Gastroesophageal sphincter (tissue), 4 donors: ENCODE data around the gene ETFB. TPM values are rescaled to one million over a fixed set of nuclear protein-coding genes. Genes with fewer than 3 reads are reported as not detected.

Source experiments
- ATAC-seq: fragments of 150-250 bp; one replicate; pipeline ENCODE4 v1.9.1; 2016; ENCODE audit warnings: mild to moderate bottlenecking, moderate library complexity
- H3K27ac ChIP-seq, 4 donors: fragments of 200-600 bp; sonication (generic) in 3 of 4; 1 replicate in 3 of 4; 2 replicates in 1 of 4; pipeline ENCODE4 v1.5.1; 2016 to 2019
- H3K27me3 ChIP-seq: fragments of 200-600 bp; sonication (generic); one replicate; pipeline ENCODE4 v1.5.1; 2019
- H3K36me3 ChIP-seq, 2 donors: fragments of 200-600 bp; sonication (generic); one replicate each; pipeline ENCODE4 v1.5.1; 2019; ENCODE audit warnings: control low read depth in 1 of 2
- H3K4me1 ChIP-seq, 3 donors: fragments of 200-600 bp; sonication (generic); 1 replicate in 2 of 3; 2 replicates in 1 of 3; pipeline ENCODE4 v1.5.1; 2016 to 2019; ENCODE audit warnings: control low read depth in 2 of 3
- H3K4me3 ChIP-seq, 2 donors: fragments of 200-600 bp; sonication (generic); one replicate each; pipeline ENCODE4 v1.5.1; 2019; ENCODE audit warnings: mild to moderate bottlenecking in 1 of 2, moderate library complexity in 1 of 2
- H3K9me3 ChIP-seq, 3 donors: fragments of 200-600 bp; sonication (generic); one replicate each; pipeline ENCODE4 v1.5.1; 2017 to 2019; ENCODE audit warnings: control low read depth in 2 of 3
- CTCF ChIP-seq, 4 experiments: fragments of 200-600 bp in 2 of 4; fragments of 450-650 bp in 2 of 4; sonication (generic) in 1 of 4; IDR thresholded peaks; one replicate each; pipeline ENCODE4 v1.5.1; 2017 to 2019; ENCODE audit warnings: antibody characterized with exemption in 4 of 4, mild to moderate bottlenecking in 2 of 4, moderate library complexity in 2 of 4
- EP300 ChIP-seq: sonication (generic); formaldehyde crosslinking; IDR thresholded peaks from one replicate; pipeline ENCODE4 v1.6.1; 2017; ENCODE audit warnings: antibody characterized with exemption, mild to moderate bottlenecking
- POLR2A ChIP-seq, 2 donors: fragments of 450-650 bp; IDR thresholded peaks; one replicate each; pipeline ENCODE4 v1.6.1; 2017; ENCODE audit warnings: antibody characterized with exemption in 2 of 2, mild to moderate bottlenecking in 2 of 2, moderate library complexity in 1 of 2
- POLR2AphosphoS5 ChIP-seq: sonication (generic); formaldehyde crosslinking; IDR thresholded peaks from one replicate; pipeline ENCODE4 v1.6.1; 2017; ENCODE audit warnings: antibody characterized with exemption
- WGBS, 2 donors: methylation state at CpG; one replicate each; pipeline ENCODE4 v1.1.5; 2018; ENCODE audit warnings: low coverage in 1 of 2; 5-methylcytosine and 5-hydroxymethylcytosine counted together
- total RNA-seq, 4 donors: library from RNA; depleted of rRNA; stranded (reverse); fragments of >200 nt; gene quantifications; one replicate each; pipeline ENCODE4 v1.1.0, GENCODE V29; 2016

ETFB gene
- total RNA-seq, 4 donors from 2014 or later: 96.2 to 136 (median 103) TPM

- H3K4me1 ChIP-seq: no peaks in the 10 kb centered on the region
- H3K9me3 ChIP-seq: no peaks in the 10 kb centered on the region
- ATAC-seq: no peak
- TF ChIP-seq POLR2A (IDR thresholded peaks at IDR 0.05): no peak
- TF ChIP-seq CTCF (IDR thresholded peaks at IDR 0.05): no peak
- no peak for TF ChIP-seq POLR2AphosphoS5
- no peak for TF ChIP-seq EP300
- no peak overlapping the region for H3K27ac ChIP-seq
- H3K27me3 ChIP-seq: no peaks in the 10 kb centered on the region
- 67 to 97% methylated on average over 5 to 7 of the region's 14 CpGs for WGBS, 2 donors
- H3K36me3 ChIP-seq: no peaks in the 10 kb centered on the region
- no peak overlapping the region for H3K4me3 ChIP-seq
Observed at GRCh38 chr19:51386882-51387520, 20.8 kb upstream of the ETFB start.

GRCh38 chr19:51382004-51382403 lies 15.8 kb upstream of the ETFB start:
- ATAC-seq: no peak
- 100% methylated on average over 1 to 4 of the region's 4 CpGs for WGBS, 2 donors
- no peaks in the 10 kb centered on the region for H3K36me3 ChIP-seq
- H3K27me3 ChIP-seq: no peaks in the 10 kb centered on the region
- no peaks in the 10 kb centered on the region for H3K4me1 ChIP-seq
- no peak overlapping the region for H3K4me3 ChIP-seq
- TF ChIP-seq EP300 (no peak), POLR2AphosphoS5 (no peak), CTCF (IDR thresholded peaks at IDR 0.05) (no peak), POLR2A (IDR thresholded peaks at IDR 0.05) (no peak)
- peaks cover 0 to 12% (median 0%) of the 10 kb centered on the region in 3 donors for H3K9me3 ChIP-seq
- H3K27ac ChIP-seq: no peak overlapping the region

- WGBS, 2 donors: 84% methylated on average over 4 of the region's 9 CpGs; no CpG with 5 or more reads in 1 of the 2 donors
- no peak for TF ChIP-seq POLR2A (IDR thresholded peaks at IDR 0.05)
- Histone ChIP-seq H3K27me3 (no peaks in the 10 kb centered on the region), H3K4me3 (no peak overlapping the region), H3K27ac (no peak overlapping the region), H3K36me3 (no peaks in the 10 kb centered on the region), H3K4me1 (no peaks in the 10 kb centered on the region), H3K9me3 (peaks cover 0 to 12% (median 0%) of the 10 kb centered on the region in 3 donors)
- no peak for ATAC-seq
Observed at GRCh38 chr19:51380379-51380778, 14.2 kb upstream of the ETFB start.

GRCh38 chr19:51377422-51377821 lies 11.2 kb upstream of the ETFB start:
- Histone ChIP-seq H3K27me3 (no peaks in the 10 kb centered on the region), H3K36me3 (no peaks in the 10 kb centered on the region), H3K27ac (no peak overlapping the region), H3K9me3 (peaks cover 0 to 12% (median 0%) of the 10 kb centered on the region in 3 donors), H3K4me1 (no peaks in the 10 kb centered on the region), H3K4me3 (no peak overlapping the region)
- WGBS, 2 donors: 40 to 60% methylated on average over 1 of the region's 2 CpGs
- no peak for TF ChIP-seq EP300
- no peak for TF ChIP-seq CTCF (IDR thresholded peaks at IDR 0.05)
- TF ChIP-seq POLR2A (IDR thresholded peaks at IDR 0.05): no peak
- no peak for TF ChIP-seq POLR2AphosphoS5
- ATAC-seq: no peak

GRCh38 chr19:51375504-51376221 lies 9.5 kb upstream of the ETFB start:
- H3K4me3 ChIP-seq: no peak overlapping the region
- no peaks in the 10 kb centered on the region for H3K27me3 ChIP-seq
- H3K27ac ChIP-seq: no peak overlapping the region
- ATAC-seq: no peak
- TF ChIP-seq POLR2A (IDR thresholded peaks at IDR 0.05): no peak
- no peak for TF ChIP-seq EP300
- H3K9me3 ChIP-seq: no peaks in the 10 kb centered on the region
- no peaks in the 10 kb centered on the region for H3K4me1 ChIP-seq
- 75% methylated on average over 3 of the region's 11 CpGs; no CpG with 5 or more reads in 1 of the 2 donors for WGBS, 2 donors
- H3K36me3 ChIP-seq: no peaks in the 10 kb centered on the region
